Neural progenitor cell (in vitro differentiated cells): Measurements from ENCODE around the gene KDM2B.

Experiments
- EZH2phosphoT487 ChIP-seq: fragments of 200-600 bp; sonication (generic); IDR thresholded peaks from 2 replicates; pipeline ENCODE4 v1.6.1; 2017; ENCODE audit warnings: antibody characterized with exemption
- TF ChIP-seq, protein P1 (sequence below): fragments of 200-600 bp; sonication (generic); IDR thresholded peaks from 2 replicates; pipeline ENCODE4 v1.5.1; 2017; ENCODE audit warnings: antibody characterized with exemption, mild to moderate bottlenecking

DNA sequence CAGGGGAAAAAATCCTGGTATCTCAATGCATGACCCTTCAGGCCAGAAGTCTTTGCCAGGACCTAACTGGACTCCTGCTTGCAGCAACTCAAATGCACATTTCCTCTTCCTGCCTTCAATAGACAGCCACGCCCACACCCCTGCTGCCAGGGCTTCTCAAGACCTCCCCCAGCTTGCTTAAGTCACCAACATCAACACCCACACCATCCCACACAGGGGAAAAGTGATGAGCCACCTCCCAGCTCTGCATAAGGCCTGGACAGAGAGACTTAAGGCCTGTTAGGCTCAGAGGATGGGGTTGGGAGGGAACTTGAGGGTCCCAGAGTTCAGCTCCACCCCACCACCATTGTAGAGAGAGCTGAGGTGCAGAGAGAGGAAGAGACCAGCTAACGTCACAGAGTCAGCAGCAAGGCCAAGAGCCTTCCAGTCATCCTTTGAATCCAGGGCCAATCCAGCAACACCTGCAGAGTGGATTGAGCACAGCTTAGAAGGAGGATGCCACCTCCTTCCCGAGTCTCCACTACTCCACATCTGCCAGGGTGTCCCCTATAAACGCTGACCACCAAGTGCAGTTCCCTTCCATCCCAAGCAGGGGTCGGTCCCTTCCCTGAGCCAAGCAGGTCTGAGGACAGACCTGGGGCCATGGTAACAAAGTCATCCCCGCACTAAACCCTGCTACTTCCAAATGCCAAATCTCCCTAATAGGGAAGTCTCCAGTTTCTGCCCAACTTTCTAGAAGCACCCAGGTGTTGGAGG lies 50.0 kb downstream of the KDM2B start:
- TF ChIP-seq, protein P1, sequence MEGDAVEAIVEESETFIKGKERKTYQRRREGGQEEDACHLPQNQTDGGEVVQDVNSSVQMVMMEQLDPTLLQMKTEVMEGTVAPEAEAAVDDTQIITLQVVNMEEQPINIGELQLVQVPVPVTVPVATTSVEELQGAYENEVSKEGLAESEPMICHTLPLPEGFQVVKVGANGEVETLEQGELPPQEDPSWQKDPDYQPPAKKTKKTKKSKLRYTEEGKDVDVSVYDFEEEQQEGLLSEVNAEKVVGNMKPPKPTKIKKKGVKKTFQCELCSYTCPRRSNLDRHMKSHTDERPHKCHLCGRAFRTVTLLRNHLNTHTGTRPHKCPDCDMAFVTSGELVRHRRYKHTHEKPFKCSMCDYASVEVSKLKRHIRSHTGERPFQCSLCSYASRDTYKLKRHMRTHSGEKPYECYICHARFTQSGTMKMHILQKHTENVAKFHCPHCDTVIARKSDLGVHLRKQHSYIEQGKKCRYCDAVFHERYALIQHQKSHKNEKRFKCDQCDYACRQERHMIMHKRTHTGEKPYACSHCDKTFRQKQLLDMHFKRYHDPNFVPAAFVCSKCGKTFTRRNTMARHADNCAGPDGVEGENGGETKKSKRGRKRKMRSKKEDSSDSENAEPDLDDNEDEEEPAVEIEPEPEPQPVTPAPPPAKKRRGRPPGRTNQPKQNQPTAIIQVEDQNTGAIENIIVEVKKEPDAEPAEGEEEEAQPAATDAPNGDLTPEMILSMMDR, result no peak
- no peak for TF ChIP-seq EZH2phosphoT487
